HEK293 (cell line): ENCODE measurements around the gene SSBP1.

ENCODE experiments used
- CTCF ChIP-seq: fragments of 450-650 bp; formaldehyde crosslinking; IDR thresholded peaks from 2 replicates; pipeline ENCODE4 v1.5.1; 2016; ENCODE audit warnings: missing biosample characterization, missing genetic modification characterization
- ELK4 ChIP-seq: IDR thresholded peaks from 2 replicates; pipeline ENCODE4 v1.6.1; 2011; ENCODE audit warnings: mild to moderate bottlenecking, low read depth, low read length, borderline replicate concordance

- TF ChIP-seq CTCF (tag by site-specific recombination) (no peak), ELK4 (no peak)
Observed at GRCh38 chr7:141697211-141697871, 40.8 kb upstream of the SSBP1 start.
